Astrocyte of the hippocampus (primary cell): Measurements from ENCODE around the gene LVRN.
A peak's percentile ranks its signal among the peaks of the same experiment; 100 is the strongest.
"Not testable (repeated sequence)": the region's sequence is repeated elsewhere in the genome, so short reads cannot be mapped to it uniquely, and the experiment has no call there.

Experiments
- DNase-seq: peaks from one replicate; pipeline ENCODE4 v3.0.0; 2011; ENCODE audit warnings: low read depth, low spot score

Gene LVRN

GRCh38 chr5:115962239-115962564 is at the start of gene LVRN:
Gene LVRN, plus strand, starts transcription at chr5:115962475. Its CDS starts 143 bp downstream, at chr5:115962618.
- no peak for DNase-seq

- DNase-seq: not testable (repeated sequence)
Observed at GRCh38 chr5:115913623-115914400, 48.5 kb upstream of the LVRN start.

DNA sequence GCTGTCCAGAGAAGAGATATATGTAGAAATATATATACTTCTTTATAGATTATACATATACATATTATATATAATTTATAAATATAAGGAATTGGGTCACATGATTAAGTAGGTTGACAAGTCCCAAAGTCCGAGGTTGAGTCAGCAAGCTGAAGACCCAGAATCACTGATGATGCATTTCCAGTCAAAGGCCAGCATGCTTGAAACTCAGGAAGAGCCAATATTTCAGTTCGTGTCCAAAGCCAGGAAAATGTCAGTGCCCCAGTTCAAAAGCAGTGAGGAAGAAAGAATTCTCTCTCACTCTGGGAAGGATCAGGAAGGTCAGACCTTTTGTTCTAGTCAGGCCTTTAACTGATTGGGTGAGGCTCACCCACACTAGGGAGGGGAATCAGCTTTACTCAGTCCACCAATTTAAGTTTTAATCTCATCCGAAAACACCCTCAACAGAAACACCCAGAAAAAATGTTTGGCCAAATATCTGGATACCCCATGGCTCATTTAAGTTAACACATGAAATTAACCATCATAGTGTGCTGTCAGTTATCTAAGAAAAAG is 42.0 kb upstream of the LVRN start:
- DNase-seq: no peak

DNA sequence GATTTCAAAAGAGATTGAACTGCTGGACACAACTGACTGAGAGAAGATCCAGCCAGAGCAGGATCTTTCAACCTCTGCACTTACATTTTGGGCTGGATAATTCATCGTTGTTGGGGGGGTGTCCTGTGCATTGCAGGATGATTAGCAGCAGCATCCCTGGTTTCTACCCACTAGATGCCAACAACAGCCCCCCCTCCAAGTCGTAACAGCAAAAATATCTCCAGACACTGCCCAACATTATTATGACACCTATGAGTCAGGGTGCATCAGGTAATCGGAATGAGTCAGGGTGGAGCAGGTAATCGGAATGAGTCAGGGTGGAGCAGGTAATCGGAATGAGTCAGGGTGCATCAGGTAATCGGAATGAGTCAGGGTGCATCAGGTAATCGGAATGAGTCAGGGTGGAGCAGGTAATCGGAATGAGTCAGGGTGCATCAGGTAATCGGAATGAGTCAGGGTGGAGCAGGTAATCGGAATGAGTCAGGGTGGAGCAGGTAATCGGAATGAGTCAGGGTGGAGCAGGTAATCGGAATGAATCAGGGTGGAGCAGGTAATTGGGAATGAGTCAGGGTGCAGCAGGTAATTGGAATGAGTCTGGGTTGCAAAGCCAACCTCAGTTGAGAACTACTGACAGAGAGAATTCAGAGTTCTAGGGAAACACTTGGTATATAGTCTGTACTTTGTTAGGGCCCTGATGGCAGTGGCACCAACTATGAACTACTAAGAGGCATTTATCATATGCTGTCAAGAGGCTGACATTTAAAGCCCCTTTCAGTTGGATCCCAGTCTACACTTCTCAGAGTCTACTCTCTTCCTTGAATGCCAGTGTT is 33.5 kb upstream of the LVRN start:
- DNase-seq: not testable (repeated sequence)

DNA sequence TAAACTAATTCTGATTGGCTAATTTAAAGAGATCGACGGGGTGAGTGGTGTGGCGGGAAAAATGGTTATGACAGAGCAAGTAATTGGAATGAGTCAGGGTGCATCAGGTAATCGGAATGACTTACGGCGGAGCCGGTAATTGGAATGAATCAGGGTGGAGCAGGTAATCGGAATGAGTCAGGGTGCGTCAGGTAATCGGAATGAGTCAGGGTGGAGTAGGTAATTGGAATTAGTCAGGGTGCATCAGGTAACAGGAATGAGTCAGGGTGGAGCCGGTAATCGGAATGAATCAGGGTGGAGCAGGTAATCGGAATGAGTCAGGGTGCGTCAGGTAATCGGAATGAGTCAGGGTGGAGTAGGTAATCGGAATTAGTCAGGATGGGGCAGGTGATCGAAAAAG is 32.1 kb upstream of the LVRN start:
- DNase-seq: not testable (repeated sequence)

DNA sequence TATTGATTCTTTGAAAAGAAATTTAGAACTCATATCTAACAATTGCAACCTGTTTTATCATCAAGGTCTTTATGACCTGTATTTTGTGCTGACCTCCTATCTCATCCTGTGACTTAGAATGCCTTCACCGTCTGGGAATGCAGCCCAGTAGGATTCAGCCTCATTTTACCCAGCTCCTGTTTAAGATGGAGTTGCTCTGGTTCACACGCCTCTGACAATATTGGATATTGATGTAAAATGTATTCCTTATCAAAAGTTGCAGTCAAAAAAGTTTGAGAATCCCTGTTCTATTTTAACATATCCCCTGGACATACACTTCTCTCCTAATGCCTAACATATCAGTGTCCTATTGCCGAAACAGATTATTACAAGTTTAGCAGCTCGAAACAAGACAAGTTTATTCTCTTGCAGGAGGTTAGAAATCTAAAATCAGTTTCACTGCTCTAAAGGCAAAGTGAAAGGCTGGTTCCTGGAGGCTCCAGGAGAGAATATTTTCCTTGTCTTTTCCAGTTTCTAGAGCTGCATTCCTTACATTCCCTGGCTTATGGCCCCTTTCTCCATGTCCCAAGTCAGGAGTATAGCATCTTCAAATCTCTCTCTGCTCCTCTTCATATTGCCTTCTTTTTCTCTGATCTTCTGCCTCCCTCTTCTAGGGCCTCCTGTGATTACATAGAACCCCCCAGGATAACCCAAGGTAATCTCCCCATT is 31.5 kb upstream of the LVRN start:
- peak; percentile 24 for DNase-seq

DNA sequence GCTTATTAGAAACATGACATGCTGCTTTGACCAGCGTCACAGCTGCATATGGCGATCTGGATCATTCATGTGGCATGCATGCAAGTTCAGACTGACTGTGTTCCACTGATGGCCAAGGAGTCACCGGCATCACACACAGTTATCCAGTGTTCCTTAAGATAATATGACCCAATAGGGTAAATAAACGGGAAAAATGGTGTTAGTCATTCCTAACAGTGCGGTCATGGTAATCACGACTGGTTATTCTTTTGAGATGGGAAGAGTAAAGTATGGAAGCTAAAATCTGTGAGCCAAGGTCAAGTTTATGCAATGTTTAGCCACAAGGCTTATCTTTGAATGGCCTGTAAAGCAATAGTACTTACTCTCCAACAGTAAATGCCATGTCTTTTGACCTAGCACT is 29.3 kb upstream of the LVRN start:
- no peak for DNase-seq

DNA sequence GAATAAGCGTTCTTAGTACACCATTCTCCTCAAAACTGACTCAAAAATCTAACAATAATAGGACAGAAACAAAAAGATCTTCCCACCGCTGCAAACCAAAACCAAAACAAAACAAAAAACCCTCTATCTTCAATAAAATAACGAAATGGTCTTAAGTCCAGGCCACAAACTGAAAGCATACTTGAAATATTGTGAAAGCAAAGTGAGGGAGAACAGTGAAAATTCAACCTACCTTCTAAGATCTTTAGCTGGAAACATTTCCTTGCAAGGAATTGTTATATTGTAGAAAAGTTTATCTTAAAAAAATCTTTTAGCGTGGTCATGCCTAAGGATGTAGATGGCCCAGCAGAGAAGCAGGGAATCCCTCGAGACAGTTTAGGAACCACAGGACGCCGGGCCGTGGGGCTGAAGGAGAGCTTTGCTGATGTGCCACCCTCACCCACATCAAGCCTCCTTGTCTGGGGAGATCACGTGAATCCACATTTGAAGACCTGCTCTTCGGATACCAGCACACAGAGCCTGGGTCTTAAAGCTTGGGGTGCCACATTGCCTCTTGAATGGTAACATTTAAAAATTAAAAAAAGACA is 27.8 kb upstream of the LVRN start:
- DNase-seq: no peak

GRCh38 chr5:115936031-115936430 is 26.2 kb upstream of the LVRN start:
- no peak for DNase-seq

GRCh38 chr5:115939059-115939458 is 23.2 kb upstream of the LVRN start:
- peak; percentile 12 for DNase-seq

DNA sequence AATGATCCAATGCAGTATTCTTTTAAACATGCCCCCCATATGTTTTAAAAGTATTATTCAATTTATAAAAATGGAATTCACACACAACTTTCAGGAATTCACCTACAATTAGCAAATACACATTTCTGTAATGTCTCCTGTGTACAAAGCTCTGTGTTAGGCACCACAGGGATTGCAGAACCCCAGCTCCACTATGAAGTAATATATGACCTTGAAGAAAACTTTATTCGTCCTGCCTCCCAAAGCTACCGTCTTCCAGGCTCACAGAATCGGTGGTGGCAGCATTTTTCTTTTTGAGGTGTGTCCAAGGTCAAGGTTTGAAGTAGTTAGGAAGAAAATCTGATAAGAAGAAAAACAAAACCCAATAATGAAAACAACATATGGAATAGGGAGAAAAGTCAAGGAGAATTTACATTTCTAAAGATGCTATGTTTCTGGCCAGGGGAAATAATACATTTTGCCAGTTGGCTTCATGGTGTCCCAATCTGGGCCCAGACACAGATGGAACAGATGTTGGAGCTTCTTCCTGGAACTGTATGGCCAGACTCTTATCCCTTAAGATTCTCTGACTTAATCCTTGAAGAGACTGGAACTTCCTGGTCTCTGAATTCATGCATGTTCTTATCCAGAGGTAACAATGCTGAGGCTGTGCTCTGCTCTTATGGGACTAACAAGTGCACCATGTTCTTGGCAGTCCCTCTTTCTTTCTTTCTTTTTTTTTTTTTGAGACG is 22.0 kb upstream of the LVRN start:
- no peak for DNase-seq

DNA sequence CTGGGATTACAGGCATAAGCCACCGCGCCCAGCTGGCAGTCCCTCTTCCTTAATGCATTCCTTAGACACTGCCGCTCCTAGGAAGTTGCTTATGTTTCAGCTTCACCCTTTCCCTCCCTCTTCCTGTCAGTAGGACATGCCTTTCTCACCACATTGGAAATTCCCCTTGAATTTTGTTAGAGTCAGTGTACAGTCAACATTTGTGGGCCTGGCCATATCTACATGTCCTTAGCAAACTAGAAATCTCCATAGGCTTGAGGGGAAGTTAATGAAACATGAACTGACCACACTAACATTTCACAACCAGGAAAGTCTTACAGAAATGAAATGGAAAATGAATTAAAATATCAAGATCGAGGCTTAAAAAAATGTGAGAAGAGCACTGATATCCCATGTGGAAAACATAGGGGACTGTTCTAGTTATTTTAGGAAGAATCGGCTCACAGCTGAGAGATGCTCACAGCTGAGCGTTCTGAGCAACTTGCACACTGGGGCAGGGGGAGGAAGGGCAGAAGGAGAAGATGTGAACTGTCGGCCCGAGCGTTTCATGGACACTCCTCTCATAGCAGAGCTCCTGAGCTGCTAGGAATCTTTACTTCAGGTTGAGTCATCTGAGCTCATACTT is 21.1 kb upstream of the LVRN start:
- DNase-seq: peak; percentile 87

DNA sequence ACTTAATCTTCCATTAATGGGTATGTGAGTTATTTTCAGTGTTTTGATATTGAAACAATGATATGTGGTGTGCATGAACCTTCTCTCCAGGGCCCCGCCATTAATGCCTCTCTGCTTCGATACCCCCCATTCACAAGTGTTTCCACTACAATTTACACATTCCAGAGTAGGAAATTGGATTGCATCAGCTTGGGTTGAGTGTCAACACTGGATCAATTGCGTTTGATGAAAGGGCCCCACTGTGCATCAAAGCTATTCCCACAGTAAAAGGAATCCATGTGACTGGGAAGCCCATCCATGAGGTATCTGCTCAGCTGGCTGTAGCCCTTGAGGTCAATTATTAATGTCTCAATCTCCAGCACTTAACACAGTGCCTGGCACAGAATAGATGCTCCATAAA is 17.8 kb upstream of the LVRN start:
- DNase-seq: no peak

- DNase-seq: no peak
Observed at GRCh38 chr5:115946655-115947054, 15.6 kb upstream of the LVRN start.

GRCh38 chr5:115947260-115947659 is 15.0 kb upstream of the LVRN start:
- DNase-seq: no peak

- no peak for DNase-seq
Observed at GRCh38 chr5:115948091-115948534, 14.2 kb upstream of the LVRN start.

DNA sequence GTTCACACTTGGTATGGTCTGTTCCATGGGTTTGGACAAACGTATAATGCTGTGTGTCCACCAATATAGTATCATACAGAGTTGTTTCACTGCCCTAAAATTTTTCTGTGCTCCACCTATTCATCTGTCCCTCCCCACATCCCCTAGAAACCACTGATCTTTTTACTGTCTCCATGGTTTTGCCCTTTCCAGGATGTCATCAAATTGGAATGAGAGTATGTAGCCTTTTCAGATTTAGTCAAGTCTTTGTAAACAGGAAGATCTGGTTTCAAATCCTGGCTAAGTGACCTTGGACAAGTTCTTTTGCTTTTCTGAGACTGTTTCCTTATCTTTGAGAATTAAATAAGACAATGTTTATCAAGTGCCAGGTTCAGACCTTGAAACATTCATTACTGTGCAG is 13.2 kb upstream of the LVRN start:
- no peak for DNase-seq

DNA sequence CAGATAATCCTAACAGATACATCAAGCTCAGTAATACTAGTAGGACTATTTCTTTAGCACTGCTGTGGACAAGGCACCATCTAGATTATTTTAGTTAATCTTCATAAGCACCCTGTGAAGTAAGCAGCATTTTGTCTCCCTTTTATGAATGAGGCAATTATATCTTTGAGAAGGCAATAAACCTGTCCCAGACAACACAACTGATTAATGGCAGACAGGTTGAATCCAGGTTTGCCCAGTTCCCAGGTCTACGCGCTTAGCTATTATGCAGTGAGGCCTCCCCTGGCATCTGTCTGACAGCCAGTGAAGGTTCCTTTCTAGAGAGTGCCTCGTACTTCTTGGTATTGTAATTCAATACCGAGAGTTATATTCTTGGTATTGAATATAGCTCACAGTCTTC is 9.7 kb upstream of the LVRN start:
- no peak for DNase-seq

GRCh38 chr5:115954144-115954543 is 8.1 kb upstream of the LVRN start:
- DNase-seq: no peak

GRCh38 chr5:115956957-115957356 is 5.3 kb upstream of the LVRN start:
- DNase-seq: no peak
